ENCODE results near the gene TMEM139. TPM values are rescaled to one million over a fixed set of nuclear protein-coding genes. Genes with fewer than 3 reads are reported as not detected.

Gene TMEM139
- total RNA-seq, 1 experiment from 2014 or later, result 0.85 TPM

- Histone ChIP-seq H3K4ac (ENCODE audit: low read depth, low read length) (no peak overlapping the region), H2BK120ac (ENCODE audit: low read depth, low read length, poor library complexity, severe bottlenecking) (no peak overlapping the region), H3K4me2 (ENCODE audit: insufficient read depth, insufficient read length, low read length) (no peak overlapping the region), H3K9me3 (ENCODE audit: control insufficient read depth, low read depth, low read length) (no peaks in the 10 kb centered on the region), H2BK5ac (ENCODE audit: insufficient read length, low read length) (no peak overlapping the region), H2BK12ac (ENCODE audit: insufficient read length, low read depth, low read length) (no peak overlapping the region), H3K79me1 (ENCODE audit: insufficient read depth, low read depth, low read length, poor library complexity, severe bottlenecking) (no peaks in the 10 kb centered on the region), H2BK20ac (ENCODE audit: low read depth, low read length, poor library complexity, severe bottlenecking) (no peak overlapping the region), H4K20me1 (ENCODE audit: control insufficient read depth, insufficient read depth, insufficient read length) (no peaks in the 10 kb centered on the region), H4K91ac (ENCODE audit: insufficient read length, low read depth, low read length) (no peak overlapping the region), H3K23me2 (ENCODE audit: insufficient read length, low read depth, low read length, poor library complexity, severe bottlenecking) (no peaks in the 10 kb centered on the region), H3K27ac (ENCODE audit: insufficient read length, low read depth, low read length) (no peak overlapping the region), H4K5ac (ENCODE audit: insufficient read length, low read depth, low read length) (no peak overlapping the region), H3K9ac (ENCODE audit: extremely low read depth, insufficient read length, low read length) (no peak overlapping the region), H3K23ac (ENCODE audit: insufficient read length, low read depth, low read length) (no peak overlapping the region), H3K4me1 (ENCODE audit: insufficient read depth, low read length) (no peaks in the 10 kb centered on the region), H3K27me3 (ENCODE audit: insufficient read depth, low read length) (no peaks in the 10 kb centered on the region), H4K8ac (replicated peaks; ENCODE audit: insufficient read length, low read depth, low read length) (no peak overlapping the region), H3K18ac (ENCODE audit: insufficient read length, low read depth, low read length) (no peak overlapping the region), H2BK15ac (ENCODE audit: low read depth, low read length) (no peak overlapping the region), H3K79me2 (ENCODE audit: insufficient read depth, low read length) (no peaks in the 10 kb centered on the region), H3K56ac (ENCODE audit: insufficient read length, low read depth, low read length) (no peak overlapping the region), H2AK5ac (ENCODE audit: insufficient read length, low read length) (no peak overlapping the region), H2AFZ (ENCODE audit: low read length) (no peak overlapping the region), H3T11ph (ENCODE audit: low read length) (no peak overlapping the region), H3K14ac (ENCODE audit: insufficient read depth, low read length) (no peak overlapping the region)
- H3K27me3 Mint-ChIP-seq (ENCODE audit: low read depth), result peaks cover 11% of the 10 kb centered on the region
- H3K4me3 Mint-ChIP-seq, result no peak overlapping the region
- peaks cover 0 to 10% (median 10%) of the 10 kb centered on the region in 3 experiments; a peak in 4 of 7 replicates for H3K36me3 Mint-ChIP-seq (ENCODE audit: insufficient read depth in 1 of 3, low read depth in 3 of 3)
- no CpG with 5 or more reads among the region's 5 CpGs for WGBS (ENCODE audit: extremely low coverage, insufficient read length, low lambda C conversion rate)
- peaks cover 4 to 5% of the 10 kb centered on the region in 2 experiments; a peak in 1 of 4 replicates for H3K4me1 Mint-ChIP-seq
- no peaks in the 10 kb centered on the region for H3K9me3 Mint-ChIP-seq
- no peak for DNase-seq
- H3K27ac Mint-ChIP-seq, result no peak overlapping the region
- TF ChIP-seq CTCF (conservative IDR thresholded peaks at IDR 0.05), result no peak
Observed at GRCh38 chr7:143269251-143269650, 15.5 kb upstream of the TMEM139 start.
